GM18502 (cell line): ENCODE results near the gene TMEM131L.
"Not testable (repeated sequence)": the region's sequence is repeated elsewhere in the genome, so short reads cannot be mapped to it uniquely, and the experiment has no call there.

Experiments
- ATAC-seq: cut with Tn5 transposase; IDR thresholded peaks from one replicate; pipeline ENCODE4 v1.9.1; 2021; ENCODE audit warnings: mild to moderate bottlenecking; ENCODE audit not compliant: unreplicated experiment, poor library complexity

TMEM131L gene, protein sequence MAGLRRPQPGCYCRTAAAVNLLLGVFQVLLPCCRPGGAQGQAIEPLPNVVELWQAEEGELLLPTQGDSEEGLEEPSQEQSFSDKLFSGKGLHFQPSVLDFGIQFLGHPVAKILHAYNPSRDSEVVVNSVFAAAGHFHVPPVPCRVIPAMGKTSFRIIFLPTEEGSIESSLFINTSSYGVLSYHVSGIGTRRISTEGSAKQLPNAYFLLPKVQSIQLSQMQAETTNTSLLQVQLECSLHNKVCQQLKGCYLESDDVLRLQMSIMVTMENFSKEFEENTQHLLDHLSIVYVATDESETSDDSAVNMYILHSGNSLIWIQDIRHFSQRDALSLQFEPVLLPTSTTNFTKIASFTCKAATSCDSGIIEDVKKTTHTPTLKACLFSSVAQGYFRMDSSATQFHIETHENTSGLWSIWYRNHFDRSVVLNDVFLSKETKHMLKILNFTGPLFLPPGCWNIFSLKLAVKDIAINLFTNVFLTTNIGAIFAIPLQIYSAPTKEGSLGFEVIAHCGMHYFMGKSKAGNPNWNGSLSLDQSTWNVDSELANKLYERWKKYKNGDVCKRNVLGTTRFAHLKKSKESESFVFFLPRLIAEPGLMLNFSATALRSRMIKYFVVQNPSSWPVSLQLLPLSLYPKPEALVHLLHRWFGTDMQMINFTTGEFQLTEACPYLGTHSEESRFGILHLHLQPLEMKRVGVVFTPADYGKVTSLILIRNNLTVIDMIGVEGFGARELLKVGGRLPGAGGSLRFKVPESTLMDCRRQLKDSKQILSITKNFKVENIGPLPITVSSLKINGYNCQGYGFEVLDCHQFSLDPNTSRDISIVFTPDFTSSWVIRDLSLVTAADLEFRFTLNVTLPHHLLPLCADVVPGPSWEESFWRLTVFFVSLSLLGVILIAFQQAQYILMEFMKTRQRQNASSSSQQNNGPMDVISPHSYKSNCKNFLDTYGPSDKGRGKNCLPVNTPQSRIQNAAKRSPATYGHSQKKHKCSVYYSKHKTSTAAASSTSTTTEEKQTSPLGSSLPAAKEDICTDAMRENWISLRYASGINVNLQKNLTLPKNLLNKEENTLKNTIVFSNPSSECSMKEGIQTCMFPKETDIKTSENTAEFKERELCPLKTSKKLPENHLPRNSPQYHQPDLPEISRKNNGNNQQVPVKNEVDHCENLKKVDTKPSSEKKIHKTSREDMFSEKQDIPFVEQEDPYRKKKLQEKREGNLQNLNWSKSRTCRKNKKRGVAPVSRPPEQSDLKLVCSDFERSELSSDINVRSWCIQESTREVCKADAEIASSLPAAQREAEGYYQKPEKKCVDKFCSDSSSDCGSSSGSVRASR (N-terminal part only)

DNA sequence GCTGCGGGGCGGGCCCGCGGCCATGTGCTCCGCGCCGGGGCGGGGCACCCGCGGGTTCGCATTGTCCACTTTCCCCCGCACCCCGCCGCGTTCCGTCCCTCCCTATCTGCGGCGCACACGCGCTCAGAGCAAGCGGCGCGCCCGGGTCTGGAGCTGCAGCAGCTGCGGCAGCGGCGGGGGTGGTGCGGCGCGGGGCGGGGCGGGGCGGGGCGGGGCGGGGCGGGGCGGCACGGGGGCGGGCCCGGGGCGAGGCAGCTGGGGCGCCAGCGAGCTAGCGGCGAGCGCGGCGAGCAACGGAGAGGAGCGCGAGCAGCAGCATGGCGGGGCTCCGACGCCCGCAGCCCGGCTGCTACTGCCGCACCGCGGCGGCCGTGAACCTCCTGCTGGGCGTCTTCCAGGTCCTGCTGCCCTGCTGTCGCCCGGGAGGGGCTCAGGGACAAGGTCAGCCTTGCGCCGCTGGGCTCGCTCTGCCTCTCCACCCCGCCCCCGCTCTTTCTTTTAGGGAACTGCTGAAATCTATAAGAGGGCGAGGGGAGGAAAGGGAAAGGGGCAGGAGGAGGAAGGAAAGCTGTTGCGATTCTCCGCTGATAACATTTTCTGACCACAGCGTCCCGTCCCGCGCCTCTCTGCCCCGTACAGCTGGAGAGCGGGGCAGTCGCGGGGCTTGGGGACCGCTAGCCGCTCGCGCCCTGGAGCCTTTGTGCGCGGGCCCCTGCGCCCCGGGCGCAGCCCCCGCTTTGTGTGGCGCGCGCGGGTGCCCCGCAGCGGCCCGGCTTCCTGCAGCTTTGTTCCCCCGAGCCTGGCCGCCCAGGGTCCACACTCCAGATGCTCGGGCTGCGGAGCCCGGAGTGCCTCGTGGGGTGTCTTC is at the start of gene TMEM131L:
Gene TMEM131L (plus strand): TSS at position 280 of the 868 bp plus-strand sequence. CDS start 38 bp downstream, at position 318.
- ATAC-seq, result peak; percentile 54

DNA sequence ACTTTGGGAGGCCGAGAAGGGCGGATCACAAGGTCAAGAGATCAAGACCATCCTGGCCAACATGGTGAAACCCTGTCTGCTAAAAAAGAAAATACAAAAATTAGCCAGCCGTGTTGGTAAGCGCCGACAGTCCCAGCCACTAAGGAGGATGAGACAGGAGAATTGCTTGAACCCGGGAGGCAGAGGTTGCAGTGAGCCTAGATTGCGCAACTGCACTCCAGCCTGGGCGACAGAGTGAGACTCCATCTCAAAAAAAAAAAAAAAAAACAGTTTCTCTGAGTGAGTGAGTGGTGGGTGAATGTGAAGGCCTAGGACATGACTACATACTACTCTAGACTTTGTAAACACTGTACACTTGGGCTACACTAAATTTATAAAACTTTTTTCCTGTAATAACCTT is 49.7 kb upstream of the TMEM131L start:
- ATAC-seq, result not testable (repeated sequence)

DNA sequence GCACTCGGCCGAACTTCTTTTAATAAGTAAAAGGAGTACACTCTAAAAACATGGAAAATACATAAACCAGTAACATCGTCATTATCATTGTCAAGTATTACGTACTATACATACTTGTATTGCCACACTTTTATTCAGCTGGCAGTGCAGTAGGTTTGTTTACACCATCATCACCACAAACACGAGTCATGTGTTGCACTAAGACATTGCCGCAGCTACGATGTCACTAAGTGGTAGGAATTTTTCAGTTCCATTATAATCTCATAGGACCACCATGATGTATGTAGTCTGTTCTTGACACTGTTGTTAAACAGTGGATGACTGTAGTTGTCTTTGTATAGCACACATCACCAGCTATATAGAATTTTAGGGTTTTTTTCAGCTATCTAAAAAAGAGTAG is 48.0 kb upstream of the TMEM131L start:
- ATAC-seq, result no peak

DNA sequence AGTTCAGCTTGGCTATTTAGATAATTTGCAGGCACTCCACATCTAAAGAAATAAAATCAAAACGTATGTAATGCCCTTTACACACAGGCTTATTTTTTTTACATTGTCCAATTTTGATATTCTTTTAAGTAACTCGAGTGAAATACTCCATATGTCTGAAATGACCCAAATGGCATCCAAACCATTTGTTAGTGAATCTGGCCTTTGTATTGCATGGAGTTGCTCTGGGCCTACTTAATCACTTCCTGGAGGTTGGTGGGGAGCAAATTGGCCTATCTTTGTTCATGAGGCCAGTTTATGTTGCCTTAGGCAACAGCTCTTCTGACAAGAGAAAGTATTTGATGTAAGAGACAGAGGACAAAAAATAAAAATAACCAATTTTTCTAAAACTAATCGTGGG is 47.6 kb upstream of the TMEM131L start:
- ATAC-seq, result no peak

DNA sequence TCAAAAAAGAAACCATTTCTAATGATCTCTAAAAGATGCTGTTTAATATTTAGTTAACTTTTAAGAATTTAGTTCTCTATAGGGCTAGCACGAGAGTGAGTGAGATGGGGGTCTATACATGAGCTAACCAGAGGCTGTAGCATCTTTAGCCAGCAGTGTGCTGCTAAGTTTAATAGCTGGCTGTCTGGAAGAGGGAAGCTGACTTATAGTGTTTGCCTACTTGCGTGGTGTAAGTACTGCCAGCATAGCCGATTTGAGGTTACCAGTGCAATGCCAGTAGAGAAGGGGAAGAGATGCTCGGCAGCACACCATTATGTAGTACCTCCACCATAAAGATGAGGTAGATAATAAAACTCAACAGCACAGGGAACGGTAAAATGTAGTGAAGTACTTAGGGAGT is 47.1 kb upstream of the TMEM131L start:
- ATAC-seq, result no peak

DNA sequence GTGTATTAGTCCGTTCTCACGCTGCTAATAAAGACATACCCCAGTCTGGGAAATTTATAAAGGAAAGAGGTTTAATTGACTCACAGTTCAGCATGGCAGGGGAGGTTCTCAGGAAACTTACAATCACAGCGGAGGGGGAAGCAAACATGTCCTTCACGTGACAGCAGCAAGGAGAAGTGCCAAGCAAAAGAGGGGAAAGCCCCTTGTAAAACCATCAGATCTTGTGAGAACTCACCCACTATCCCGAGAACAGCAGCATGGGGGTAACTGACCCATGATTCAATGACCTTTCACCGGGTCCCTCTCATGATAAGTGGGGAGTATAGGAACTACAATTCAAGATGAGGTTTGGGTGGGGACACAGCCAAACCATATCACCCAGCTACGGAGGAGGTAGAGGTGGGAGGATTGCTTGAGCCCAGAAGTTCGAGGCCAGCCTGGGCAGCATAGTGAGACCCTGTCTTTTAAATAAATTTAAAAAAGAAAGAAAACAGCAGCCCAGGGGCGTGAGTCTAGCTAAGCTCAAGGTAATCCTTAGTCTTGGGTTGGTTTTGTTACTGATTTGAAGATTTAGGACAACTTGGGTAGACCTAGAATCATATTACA is 46.4 kb upstream of the TMEM131L start:
- no peak for ATAC-seq

DNA sequence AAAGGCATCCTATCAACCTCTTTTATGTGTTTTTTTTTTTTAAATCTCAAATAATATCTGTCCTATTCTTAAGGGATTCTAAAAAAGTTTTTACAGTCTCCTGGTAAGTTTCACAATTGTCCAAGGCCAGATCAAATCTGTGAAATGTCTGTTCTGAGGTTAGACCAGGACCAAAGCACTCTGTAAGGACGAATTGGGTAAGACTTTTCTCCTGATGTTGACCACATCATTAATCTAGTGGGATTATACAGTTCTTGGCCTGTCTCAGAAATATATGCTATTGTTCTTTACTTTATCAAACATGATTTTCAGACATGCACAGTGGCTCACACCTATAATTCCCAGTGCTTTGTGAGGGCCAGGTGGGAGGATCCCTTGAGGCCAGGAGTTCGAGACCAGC is 45.8 kb upstream of the TMEM131L start:
- no peak for ATAC-seq

DNA sequence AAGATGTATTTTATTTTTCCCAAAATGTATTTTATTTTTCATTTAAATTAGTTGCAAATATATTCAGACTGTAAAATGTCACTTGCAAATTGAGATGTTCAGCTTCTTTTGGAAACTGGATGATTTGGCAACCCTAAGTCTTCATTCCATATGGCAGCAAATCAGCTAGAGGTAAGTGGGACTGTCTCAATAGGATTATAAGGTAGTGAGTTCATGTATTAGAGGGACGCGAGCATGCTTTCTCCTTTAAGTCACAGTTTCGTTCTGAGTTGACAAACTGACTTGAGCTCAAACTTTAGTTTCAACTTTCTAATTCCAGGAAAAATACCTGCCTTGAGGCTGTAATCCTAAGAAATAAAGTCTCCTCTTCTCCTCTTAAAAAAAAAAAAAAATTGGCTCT is 44.2 kb upstream of the TMEM131L start:
- ATAC-seq, result peak; percentile 73

DNA sequence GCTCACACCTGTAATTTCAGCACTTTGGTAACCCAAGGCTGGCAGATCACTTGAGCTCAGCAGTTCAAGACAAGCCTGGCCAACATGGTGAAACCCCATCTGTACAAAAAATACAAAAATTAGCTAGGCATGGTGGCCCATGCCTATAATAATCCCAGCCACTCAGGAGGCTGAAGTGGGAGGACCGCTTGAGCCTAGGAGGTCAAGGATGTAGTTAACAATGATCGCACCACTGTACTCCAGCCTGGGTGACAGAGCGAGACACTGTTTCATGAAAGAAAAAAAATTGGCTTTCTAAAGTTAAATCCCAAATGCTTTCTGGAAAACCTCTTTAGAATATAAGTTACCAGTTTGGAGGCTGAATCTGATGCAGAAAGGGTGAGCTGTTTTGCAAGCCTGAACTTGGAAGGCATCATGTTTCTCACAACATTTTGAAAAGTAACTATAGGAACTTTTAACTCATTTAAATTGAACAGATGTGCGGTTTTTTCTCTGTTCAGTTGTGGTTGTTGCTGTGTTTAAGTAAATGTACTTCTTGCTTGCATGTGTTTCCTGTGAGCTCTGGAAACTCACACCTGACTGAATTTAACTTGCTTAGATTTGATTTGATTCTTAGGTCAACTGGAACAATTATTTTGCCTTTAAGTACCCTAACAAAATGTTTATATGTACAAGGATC is 39.8 kb upstream of the TMEM131L start:
- ATAC-seq, result peak; percentile 66

DNA sequence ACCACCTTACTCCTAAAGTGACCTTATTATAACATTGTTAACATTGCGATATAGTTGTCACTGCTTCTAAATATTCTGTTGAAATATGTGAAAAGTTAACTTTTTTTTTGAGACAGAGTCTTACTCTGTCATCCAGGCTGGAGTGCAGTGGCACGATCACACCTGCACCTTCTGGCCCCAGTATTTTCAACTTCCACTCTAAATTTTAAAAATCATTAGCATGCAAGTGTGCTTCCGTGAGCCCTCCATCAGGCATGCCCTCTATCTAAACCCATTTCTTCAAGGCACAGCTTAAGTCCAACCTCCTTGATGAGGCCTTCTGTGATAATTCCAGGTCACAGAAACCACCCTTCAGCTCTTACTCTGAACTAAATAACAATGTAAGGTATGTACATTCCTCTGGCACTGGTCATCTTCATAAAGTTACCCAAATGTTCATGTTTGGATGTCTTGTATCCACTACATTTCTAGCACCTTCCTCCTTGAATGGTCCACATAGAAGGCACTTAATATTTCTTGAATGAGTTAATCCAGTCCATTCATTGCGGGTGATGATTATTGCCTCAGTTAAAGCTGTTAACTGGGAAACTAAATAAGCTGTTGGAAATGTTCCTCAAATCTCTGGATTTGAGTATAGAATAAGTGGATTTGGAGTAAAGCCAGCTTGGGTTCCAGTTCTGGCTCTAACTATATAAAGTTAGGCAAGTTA is 38.6 kb upstream of the TMEM131L start:
- ATAC-seq, result no peak

DNA sequence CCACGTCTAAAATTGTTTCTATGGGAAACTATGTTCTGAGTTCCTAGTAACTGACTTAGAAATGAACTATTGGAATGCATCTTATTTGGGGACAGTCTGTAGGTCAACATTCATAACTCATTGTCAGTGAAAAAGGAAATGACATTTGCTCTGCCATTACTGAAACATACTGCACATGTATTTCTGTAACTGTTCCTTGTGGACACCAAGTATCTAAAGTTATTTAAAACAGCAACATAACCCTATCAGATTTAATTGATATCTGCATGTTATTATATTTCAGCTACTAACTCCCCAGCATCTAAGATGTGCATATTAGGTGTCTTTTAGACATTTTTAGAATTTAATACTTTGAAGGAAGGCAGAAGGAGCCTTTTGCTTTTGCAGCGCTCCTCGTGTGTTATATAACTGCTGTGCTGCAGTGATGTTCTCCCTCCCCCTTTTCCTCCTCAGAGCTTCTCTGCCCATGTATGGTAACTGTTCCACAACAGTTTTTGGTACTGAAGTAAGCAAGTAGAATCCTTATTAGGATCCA is 37.2 kb upstream of the TMEM131L start:
- no peak for ATAC-seq

DNA sequence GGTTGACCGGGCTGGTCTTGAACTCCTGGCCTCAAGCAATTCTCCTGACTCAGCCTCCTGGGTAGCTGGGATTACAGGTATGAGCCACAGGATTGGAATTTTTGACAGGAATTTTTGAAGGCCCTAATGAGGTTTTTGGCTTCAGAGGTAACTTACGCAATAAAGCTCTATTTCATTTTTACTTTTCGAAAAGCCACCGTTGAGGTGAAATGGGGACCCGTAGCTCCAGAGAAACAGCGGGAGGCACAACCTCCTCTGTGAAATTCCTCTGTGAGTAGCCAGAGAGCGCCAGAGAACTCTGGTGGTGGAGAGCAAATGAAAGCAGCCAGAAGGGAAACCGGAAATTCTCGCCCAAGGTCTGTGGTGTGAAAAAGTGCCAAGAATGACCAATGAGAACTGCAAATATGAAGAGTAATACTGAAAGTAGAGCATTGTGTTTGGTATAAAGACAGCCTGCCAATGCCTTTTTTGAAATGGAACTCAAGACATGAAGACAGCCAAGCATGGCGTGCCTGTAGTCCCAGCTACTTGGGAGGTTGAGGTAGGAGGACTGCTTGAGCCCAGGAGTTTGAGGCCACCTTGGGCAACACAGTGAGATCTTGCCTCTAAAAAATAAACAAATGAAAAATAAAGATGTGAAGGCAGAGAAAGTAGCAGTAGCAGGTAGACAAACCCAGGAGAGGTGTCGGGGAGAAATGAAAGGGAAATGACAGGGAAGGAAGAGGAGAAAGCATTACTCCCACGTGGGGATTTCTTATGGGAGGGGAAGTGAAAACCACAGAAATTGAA is 33.0 kb upstream of the TMEM131L start:
- ATAC-seq, result peak; percentile 93

DNA sequence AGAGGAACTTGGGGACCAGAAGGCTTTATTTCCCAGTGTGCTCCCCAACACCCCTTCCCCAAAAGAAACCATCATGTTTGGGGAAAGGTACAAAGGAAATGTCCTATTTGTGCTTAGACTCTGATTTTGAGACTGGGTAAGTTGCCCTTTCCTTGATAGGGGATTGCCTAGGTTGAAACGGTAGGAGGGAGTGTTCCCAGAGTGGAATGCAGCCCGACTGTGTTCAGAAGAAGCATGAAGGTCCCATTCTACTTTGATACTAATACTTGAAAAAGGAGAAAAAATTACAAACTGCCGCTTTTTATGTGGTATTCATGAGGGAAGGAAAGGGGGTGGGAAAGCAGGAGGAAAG is 32.4 kb upstream of the TMEM131L start:
- ATAC-seq, result peak; percentile 10

DNA sequence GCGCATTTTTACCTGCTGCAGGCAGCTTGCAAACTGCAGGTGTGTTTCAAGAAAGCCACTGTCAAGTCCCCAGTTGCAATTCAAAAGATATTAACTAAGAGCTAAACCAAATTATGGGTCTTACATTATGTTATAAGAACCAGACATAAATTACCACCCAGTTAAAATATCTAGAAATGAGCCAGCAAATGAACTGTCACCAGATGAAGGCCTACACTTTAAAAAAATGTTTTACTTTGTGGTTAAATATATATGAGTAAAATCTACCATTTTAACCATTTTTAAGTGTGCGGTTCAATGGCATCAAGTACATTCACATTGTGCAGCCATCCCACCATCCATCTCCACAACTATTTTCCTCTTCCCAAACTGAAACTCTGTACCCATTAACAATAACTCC is 32.0 kb upstream of the TMEM131L start:
- ATAC-seq, result no peak

DNA sequence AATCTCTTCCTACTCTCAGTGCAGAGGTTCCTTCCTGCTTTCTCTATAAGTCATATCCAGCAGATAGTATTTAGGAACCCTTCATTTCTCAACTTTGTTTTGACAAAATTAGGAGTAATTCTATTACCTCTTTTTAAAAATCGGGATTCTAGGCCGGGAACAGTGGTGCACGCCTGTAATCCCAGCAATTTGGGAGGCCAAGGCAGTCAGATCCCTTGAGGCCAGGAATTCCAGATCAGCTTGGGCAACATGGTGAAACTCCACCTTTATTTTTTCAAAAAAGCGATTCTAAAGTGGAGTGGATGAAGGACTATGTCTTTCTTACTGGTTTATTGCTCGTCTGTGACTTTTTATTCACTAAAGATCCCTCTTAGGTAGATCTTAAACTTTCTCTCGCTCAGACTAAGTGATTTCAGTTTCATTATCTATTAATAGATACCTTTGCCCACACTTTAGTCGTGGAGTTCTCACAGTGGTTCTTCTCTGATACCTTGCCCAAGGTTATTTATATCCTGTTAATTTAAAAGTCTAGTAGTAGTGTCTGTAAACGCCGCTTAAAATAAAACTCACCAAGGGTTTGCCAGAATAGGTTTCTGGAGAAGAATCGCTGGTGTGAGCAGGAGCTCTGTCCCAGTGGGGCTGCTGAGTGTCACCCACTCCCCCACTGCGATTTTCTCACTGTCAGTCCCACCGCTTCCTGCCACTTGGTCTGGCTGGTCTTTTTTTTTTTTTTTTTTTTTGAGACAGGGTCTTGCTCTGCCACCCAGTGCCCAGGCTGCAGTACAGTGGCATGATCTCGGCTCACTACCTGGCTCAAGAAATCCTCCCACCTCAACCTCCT is 27.0 kb upstream of the TMEM131L start:
- ATAC-seq, result peak; percentile 77

DNA sequence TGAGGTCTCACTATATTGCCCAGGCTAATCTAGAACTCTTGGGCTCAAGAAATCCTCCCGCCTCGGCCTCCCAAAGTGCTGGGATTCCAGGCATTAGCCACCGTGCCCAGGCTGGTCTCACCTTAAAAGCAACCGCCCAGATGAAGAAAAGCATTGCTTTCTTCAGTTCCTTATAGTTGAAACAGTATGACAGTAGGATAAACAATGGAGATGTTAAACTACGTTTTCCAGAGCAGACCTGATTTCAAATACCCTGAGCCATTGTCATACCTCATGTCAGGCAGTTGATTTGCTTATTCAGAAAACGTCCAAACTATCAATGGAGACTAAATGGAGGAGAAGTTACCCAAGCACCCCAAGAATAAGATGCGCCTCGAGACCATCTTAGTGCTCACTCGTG is 26.3 kb upstream of the TMEM131L start:
- ATAC-seq, result peak; percentile 13
